Muscle of back (tissue), 11 donors: ENCODE measurements around the gene CYBA. TPM values are rescaled to one million over a fixed set of nuclear protein-coding genes. Genes with fewer than 3 reads are reported as not detected.
"Not testable (repeated sequence)": the region's sequence is repeated elsewhere in the genome, so short reads cannot be mapped to it uniquely, and the experiment has no call there.

Experiments used
- DNase-seq, 3 donors: peaks; one replicate each; pipeline versions ENCODE4 v3.0.0 to v3.0.0-alpha.2; 2013
- polyA plus RNA-seq, 10 donors: library from polyadenylated mRNA; unstranded; fragments of 120-200 nt; gene quantifications; one replicate each; pipeline ENCODE4 v1.2.1, GENCODE V29; 2013; ENCODE audit not compliant: insufficient read length in 10 of 10

CYBA gene
- polyA plus RNA-seq, 10 donors, result 19.4 to 59.7 (median 34.6) TPM

DNA sequence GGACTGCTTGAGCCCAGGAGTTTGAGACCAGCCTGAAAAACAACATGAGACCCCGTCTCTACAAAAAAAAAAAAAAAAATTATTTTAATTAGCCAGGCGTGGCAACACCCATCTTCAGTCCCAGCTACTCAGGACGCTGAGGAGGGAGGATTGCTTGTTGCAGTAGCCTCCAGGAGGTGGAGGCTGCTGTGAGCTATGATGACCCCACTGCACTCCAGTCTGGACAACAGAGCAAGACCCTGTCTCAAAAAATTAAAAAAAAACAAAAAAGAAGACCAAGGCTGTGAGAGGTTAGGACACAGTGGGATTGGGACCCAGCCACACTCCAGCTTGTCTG lies 36.8 kb upstream of the CYBA start:
- no peak for DNase-seq

DNA sequence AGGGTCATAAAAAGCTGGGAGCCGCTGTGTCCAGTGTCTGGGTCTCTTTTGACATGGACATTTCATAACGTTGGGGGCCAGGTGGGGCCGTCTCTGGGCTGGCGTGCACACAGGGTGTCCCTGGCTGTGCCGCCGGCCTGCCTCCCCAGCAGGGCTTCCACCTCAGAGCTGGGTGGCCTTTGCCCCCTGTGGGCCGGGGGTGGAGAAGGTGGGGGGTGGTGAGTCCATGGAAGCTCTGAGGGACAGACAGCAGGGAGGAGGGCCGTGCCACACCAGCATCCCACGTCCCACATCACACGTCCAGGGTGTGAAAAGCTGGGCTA lies 36.4 kb upstream of the CYBA start:
- no peak for DNase-seq

DNA sequence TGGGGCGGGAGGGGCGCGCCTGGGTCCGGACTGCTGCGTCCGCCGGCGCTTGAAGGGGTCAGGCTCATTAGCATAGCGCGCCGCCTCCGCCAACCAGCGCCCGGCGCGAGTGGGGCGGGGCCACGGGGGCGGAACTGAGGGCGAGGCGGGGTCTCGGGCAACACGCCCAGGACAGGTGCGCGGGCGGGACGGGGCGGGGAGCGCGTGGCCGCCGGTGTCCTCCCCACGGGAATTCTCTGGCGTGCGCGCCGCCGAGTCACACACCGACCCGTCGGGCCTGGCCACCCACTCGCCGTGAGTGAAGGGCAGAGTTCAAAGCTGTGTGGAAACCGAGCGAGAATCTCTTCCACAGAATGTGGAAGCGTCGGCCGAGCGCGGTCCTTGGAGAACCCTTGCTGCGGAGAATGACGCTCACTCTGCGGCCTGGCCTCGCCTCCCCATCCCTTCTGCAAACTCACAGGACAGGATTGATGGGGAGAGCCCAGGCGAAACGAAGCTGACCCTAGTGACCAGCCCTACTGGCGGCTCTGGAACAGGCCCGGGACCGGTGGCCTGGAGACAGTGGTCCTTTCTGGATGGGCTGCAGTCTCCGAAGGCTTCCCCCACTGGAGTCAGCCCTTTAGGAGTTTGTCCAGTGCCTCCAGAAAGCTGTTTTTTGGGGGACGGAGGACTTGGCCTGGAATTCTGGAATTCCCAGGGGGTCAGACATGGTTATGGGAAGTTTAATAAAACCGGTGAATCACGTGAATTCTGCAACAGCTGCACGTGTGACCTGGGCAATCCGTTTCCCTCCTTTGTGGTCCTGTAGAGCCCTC lies 35.8 kb upstream of the CYBA start, which contains the start of gene SNAI3:
Gene SNAI3, minus strand, starts transcription at position 69 of the 815 bp plus-strand sequence. CDS start 101 bp downstream, outside the sequence.
- DNase-seq, result peak; percentile 60 to 85 (median 70)

DNA sequence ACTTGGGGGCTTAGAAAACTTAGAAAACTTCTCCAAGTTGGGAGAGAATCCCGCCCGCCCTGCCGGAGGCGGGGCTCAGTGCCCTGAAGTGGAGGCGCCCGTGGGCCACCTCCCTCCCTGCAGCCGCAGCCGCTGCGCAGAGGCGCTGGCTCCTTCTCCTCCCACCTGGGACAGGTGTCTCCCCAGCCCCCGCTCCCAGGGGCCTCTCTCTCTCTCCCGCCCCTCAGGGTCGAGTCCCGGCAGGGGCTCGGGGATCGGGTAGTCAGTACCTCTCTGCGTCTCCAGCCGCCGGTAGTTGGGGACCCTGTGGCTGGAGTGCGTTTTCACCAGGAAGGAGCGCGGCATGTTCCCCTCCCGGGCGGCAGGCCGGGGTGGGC lies 35.2 kb upstream of the CYBA start:
- no peak for DNase-seq

DNA sequence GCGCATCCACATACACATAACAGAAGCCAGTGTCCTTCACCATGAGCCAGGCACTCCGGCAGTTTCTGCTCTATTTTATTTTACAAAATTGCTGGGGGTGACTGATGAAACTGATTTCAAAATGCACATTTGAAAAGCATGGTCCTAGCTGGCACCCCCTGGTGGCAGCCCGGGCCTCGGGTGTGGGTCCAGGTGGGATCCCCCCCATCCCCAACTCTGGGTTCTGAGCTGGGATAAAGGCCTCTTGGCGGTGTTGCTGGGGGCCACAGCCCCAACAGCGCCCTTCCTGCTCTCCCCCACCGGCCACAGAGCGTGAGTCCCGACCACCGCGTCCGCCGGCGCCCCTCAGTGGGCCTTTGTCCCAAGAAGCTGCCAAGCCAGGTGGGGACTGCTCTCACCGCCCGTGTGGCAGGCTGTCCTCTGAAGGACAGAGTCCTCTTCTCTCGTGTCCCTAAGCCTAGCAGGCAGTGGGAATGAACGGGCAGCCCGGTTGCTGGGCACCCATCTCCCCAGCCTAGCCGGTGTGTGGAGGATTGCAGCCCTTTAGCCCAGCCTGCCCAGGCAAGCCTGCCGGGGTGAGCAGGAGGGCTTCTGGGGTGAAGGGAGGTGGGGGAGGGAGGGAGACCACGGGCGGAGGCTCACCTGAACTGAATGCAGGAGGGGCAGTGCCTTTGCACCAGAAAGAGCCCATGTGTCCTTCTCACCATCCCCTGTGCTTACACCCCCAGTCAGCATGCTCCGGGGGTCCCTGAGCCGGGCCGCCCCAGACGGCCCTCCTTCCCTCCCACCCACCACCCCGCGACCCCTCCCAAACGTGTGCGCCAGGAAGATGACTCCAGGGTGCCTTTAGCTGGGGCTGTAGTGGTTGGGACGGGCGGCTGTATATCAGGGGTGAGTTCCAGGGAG lies 34.6 kb upstream of the CYBA start:
- DNase-seq, result no peak

DNA sequence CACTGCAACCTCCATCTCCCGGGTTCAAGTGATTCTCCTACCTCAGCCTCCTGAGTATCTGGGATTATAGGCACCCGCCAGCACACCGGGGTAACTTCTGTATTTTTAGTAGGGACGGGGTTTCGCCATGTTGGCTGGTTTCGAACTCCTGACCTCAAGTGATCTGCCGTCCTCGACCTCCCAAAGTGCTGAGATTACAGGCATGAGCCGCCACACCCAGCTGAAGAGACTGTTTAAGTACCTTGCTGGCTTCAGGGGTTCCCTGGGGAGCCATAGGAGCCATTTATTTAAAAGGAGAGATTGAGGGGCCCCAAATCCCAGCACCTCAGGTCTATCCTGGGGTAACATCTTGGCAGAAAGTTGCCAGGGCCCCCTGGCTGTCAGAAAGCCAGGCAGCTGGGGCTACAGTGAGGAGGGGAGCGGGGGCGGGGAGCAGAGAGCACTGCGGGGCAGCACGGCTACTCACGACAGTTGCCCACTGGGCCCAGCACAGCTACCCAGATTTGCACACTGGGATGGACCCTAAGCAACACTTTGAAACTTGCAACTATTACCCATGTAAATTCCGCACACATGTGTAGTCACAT lies 33.8 kb upstream of the CYBA start:
- no peak for DNase-seq

GRCh38 chr16:88681709-88682451 lies 31.0 kb upstream of the CYBA start:
- DNase-seq, result peak in 1 of 3 donors; percentile 41

DNA sequence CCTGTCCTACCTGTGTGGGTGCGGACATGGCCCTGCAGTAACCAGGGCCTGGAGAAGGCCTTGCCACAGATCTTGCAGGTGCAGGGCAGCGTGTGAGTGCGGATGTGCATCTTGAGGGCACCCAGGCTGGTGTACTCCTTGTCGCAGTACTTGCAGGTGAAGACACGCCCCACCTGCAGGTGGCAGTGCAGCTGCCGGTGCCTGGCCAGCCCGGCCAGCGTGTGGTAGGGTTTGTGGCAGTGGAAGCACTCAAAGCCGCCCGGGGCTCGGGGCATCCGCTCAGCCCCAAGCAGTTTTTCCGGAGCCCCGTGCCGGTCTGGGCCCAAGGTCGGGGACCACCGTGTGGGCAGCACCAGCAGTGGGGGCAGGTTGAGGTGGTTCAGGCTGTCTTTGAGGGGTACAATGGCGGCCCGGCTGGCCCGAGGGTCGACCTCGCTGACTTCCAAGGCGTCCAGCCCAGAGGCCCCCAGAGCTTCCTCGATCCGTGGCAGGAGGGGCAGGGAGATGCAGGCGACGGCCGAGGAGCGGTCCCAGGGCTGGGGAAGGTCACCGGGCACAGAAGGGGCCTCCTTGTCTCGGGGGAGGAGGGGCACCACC lies 30.3 kb upstream of the CYBA start:
- no peak for DNase-seq

DNA sequence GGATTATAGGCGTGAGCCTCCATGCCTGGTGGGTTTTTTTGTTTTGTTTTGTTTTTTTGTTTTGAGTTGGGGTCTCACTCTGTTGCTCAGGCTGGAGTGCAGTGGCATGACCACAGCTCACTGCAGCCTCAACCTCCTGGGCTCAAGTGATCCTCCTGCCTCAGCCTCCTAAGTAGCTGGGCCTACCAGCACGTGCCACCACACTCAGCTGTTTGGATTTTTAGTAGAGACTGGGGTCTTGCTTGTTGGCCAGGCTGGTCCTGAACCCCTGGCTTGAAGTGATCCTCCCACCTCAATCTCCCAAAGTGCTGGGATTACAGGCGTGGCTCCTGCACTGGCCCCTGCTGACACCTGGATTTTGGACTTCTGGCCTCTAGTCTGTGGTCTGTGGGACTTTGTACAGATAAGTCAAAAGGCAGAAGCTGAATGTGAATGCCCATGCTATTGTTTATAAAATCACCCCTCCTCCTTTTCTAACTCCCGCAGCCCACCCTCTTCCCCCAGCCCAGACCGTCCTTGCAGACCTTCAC lies 29.8 kb upstream of the CYBA start:
- no peak for DNase-seq

DNA sequence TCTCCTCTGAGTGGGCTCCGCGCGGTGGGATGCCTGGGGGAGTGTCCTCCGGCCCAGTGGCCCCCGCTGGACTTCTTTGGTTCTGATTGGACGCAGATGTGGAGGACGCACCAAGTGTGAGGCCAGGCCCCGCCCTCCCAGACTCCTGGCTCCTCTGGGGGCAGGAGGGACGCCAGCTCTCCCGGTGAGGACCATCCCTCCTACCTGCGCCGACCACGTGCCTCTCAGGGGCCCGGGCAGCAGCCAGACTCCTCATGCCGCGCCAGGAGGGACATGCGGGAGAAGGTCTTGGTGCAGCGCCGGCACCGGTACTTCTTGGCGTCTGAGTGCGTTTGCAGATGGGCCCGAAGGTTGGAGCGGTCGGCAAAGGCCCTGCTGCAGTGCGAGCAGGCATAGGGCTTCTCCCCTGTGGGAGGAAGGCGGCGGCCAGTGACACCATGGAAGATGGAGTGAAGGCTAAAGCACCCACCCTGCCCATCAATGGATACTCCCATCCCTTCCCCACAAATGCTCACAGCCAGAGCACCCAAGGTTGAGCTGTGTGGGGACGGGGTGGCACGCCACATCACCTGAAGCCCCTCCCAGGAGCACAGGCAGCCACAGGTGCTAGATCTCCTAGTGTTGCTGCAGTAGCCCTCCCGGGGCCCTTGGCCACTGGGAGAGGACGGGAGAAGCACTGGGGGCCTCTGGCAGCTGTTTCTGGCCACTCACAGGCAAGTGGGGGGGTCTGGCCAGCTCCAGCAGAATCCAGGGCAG lies 27.5 kb upstream of the CYBA start:
- DNase-seq, result no peak

- DNase-seq, result no peak
These were observed 26.9 kb upstream of the CYBA start for GRCh38 chr16:88677721-88678120.

DNA sequence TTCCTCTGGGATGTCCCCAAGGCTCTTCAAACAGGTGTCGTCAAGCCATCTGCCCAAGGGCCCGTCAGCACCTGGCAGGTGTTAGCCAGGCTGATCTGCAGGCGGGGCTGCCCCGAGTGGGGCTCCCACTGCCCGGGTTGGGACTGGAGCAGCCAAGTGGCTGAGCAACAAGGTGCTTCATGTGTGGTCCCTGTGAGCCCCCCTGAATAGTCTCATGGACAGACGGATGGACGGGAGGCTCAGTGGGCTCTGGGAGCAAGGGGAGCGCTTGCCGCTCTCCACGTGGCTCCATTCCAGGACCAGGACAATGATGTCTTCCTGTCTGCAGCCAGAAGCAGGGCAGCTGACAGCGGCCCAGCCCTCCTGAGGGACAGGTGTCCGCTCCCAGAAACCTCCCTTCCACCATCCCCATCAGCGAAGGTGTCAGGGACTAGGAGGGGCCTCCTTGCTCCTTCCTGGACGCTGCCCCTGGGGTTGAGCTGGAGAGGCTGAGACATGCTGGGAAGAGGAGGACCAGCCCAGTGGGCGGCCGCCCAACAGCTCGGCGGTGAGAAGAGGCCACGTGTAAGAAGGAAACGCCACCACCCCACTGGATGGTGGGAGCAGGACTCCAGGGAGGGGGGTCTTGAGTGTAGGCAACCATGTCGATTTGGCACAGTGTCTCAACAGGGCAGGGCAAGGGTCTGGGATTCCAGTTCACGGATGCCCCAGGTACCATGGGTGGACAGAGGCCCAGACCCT lies 25.8 kb upstream of the CYBA start:
- no peak for DNase-seq

- DNase-seq, result no peak
These were observed 23.0 kb upstream of the CYBA start for GRCh38 chr16:88673716-88674379.

DNA sequence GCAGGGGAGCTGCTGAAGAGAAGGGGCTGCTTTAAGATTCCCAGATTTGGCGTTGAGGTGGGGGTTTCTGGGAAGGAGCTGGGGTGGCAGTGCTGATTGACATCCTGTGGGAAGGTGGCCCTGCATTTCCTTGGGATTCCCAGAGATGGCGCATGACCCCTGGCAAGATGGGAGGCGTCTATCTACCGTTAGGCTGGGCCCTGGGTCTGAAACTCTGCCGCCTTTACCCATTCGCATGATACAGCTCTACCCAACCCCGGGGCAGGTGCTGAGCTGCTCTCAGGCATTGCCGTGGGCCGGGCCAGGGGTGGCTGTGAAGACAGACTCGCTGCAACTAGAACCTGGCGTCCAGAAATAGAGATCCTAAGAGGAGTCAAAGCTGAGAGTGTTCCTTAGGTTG lies 21.9 kb upstream of the CYBA start:
- DNase-seq, result no peak

DNA sequence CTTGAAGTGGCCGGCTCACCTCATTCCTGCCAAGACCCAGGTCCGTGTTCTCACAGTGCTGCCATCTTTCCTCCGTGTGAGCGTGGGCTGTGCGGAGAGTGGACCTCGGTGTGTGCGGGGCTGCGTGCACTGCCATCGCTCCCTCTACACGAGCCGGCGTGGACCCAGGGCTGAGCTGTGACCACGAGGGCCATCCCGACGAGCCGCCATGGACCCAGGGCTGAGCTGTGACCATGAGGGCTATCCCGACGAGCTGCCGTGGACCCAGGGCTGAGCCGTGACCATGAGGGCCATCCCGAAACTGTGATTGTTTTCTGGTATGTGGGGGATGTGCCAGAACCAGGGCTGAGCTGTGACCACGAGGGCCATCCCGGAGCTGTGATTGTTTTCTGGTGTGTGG lies 21.0 kb upstream of the CYBA start:
- DNase-seq, result no peak

DNA sequence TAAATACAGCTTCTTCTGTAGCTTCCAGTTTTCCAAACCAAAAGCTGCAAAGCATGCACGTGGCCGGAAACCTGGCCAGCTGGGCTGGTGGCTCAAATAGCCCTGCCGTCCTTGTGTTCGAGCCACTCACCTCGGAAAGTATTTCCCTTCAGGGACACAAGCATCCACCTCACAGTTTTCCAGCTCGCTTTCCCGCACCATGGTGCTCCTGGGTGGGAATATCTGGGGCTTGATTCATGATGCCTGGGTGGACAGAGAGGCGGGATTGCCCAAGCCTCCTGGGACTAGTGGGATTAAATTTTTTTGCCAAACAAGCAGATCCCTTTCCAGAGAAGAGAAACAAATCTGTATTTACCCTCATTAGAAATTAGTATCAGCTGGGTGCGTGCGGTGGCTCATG lies 19.1 kb upstream of the CYBA start:
- peak in 1 of 3 donors; percentile 42 for DNase-seq

DNA sequence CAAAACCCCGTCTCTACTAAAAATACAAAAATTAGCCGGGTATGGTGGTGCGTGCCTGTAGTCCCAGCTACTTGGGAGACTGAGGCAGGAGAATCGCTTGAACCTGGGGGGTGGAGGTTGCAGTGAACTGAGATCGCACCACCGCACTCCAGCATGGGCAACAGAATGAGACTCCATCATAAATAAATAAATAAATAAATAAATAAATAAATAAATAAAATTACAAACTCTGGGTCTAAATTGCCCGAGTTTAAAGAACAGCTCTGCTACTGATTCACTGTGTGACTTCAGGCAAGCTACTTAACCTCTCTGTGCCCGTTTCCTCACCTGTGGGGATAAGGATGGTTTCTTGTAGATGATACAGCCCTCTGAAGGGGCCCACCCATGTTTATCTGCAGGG lies 18.6 kb upstream of the CYBA start:
- not testable (repeated sequence) for DNase-seq

- DNase-seq, result no peak
These were observed 16.6 kb upstream of the CYBA start for GRCh38 chr16:88667461-88667860.

DNA sequence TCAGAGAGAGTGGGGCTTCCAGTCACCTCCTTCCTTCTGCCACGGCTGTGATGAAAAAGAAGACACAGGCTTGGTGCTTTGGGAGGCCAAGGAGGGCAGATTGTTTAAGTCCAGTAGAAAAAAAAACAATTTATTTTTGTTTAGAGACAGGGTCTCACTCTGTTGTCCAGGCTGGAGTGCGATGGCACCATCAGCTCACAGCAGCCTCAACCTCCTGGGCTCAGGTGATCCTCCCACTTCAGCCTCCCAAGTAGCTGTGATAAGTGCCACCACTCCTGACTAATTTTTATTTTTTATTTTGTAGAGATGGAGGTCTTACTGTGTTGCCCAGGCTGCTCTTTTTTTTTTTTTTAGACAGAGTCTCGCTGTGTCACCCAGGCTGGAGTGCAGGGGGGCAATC lies 14.7 kb upstream of the CYBA start:
- no peak for DNase-seq
